HG03025 (cell line): Measurements from ENCODE around the gene INSRR.

Experiments used
- ATAC-seq: cut with Tn5 transposase; IDR thresholded peaks from one replicate; pipeline ENCODE4 v1.9.1; 2021; ENCODE audit warnings: mild to moderate bottlenecking, moderate library complexity; ENCODE audit not compliant: unreplicated experiment, low FRiP score

The INSRR gene

GRCh38 chr1:156876281-156876680, 17.4 kb upstream of the INSRR start:
- no peak for ATAC-seq

GRCh38 chr1:156875341-156875615, 16.4 kb upstream of the INSRR start:
- ATAC-seq, result no peak

DNA sequence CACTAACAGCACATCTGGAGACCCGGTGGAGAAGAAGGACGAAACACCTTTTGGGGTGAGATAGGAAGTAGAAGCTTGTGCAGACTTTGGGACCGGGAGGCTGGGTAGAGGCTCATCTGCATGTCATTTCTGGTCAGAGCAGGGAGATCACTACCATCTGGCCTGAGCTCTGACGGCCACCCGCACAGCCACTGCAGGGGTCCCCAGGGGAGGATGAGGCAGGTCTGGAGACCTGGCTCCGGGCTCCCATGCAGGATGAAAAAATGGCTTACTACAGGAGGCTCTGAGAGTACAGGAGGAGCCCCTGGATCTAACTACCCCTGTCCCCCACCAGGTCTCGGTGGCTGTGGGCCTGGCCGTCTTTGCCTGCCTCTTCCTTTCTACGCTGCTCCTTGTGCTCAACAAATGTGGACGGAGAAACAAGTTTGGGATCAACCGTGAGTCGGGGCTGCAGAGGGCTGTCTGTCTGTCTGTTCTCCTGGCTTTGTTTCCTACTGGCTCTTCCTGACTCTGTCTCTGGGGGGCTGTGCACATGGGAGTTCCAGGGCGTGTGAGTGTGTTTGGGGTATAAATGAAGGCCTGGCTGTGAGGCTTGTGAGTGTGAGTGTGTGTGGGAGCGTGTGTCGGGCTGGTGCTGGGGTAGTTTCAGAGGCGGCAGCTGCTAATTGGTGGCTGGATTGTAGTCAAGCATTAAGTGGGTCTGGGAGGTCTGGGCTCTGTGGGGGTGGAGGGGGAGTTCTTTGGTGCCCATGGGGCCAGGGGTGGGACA, 15.8 kb upstream of the INSRR start:
- ATAC-seq, result no peak

- no peak for ATAC-seq
Measured at GRCh38 chr1:156874142-156874541, 15.2 kb upstream of the INSRR start.

GRCh38 chr1:156873659-156874058, 14.7 kb upstream of the INSRR start:
- no peak for ATAC-seq

DNA sequence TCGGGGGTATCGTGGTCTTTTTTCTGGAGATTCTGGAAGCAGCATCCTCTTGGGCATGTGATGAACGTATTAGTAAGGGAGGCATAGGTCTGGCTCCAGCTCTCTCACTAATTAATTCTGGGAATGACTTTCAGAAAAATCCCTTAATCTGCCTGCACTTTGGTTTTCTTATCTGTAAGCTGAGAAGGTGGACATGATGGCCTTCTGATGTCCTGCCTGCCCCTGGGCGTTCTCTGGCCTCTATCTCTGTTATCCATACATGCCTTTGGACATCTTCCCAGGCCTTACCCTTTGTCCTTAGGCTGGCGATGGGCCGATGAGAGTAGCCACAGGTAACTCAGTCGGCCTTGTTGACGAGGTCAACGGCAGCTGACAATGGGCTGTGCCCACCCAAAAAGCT, 10.5 kb upstream of the INSRR start:
- no peak for ATAC-seq

DNA sequence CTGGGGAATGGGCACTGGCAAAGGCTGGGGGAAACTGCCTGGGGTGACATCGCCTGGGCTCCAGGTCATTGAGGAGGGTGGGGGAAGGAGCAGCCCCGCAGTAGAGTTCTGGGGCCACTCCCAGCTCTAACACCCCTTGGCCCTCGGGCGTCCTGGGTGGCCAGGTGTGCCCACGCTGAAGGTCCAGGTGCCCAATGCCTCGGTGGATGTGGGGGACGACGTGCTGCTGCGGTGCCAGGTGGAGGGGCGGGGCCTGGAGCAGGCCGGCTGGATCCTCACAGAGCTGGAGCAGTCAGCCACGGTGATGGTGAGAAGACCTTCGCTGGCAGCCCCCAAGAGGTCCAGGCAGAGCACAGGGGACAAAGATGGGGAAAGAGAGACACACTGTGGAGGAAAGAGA, 9.4 kb upstream of the INSRR start:
- ATAC-seq, result no peak

DNA sequence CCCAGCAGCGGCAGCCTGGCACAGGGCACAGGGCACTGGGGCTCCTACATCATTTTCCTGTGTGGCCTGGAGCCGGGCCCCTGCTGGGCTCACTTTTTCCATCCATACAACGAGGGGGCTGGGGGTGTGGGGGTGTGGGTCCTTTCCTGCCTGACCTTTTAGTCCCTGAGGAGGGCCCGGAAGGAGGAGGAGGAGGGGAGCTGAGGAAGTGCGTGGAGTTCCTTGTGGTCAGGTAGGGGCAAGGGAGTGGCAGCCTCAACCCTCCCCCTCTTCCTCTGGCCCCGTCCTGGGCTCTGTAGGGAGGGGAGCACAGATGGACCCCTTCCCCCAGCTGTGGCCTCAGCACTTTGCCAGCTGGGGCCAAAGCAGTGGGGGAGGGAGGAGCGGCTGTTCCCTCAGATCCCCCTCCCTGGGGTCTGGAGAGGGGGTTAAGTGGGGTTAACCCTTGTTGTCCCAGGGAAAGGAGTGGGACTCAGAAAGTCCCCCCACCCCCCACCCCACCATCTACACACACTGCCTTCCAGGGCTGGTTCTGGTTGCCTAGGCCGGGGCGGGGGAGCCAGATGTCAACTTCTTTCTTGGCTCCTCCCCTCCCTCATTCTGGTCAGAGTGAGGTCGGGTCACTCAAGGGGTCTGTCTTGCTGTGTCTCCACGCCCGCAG, 7.5 kb upstream of the INSRR start:
- no peak for ATAC-seq

- no peak for ATAC-seq
Measured at GRCh38 chr1:156865865-156866248, 6.9 kb upstream of the INSRR start.

DNA sequence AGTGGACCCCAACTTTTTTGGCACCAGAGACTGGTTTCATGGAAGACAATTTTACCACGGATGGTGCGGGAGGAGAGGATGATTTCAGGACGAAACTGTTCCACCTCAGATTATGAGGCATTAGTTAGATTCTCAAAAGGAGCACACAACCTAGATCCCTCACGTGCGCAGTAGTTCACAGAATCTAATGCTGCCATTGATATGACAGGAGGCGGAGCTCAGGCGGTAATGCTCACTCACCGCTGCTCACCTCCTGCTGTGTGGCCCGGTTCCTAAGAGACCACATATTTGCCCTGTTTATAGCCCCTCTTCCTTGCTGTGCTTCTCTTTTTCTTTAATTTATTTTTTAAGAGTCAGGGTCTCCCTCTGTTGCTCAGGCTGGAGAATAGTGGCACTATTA, 6.3 kb upstream of the INSRR start:
- ATAC-seq, result no peak

GRCh38 chr1:156864796-156865195, 5.9 kb upstream of the INSRR start:
- ATAC-seq, result no peak

GRCh38 chr1:156863631-156864030, 4.7 kb upstream of the INSRR start:
- no peak for ATAC-seq

- no peak for ATAC-seq
Measured at GRCh38 chr1:156862997-156863599, 4.2 kb upstream of the INSRR start.

GRCh38 chr1:156862584-156862983, 3.7 kb upstream of the INSRR start:
- ATAC-seq, result no peak

GRCh38 chr1:156860628-156861423, 1.9 kb upstream of the INSRR start, which contains the start of gene NTRK1:
Gene NTRK1, plus strand, starts transcription at chr1:156860865. Its CDS starts 70 bp downstream, at chr1:156860935.
- no peak for ATAC-seq

DNA sequence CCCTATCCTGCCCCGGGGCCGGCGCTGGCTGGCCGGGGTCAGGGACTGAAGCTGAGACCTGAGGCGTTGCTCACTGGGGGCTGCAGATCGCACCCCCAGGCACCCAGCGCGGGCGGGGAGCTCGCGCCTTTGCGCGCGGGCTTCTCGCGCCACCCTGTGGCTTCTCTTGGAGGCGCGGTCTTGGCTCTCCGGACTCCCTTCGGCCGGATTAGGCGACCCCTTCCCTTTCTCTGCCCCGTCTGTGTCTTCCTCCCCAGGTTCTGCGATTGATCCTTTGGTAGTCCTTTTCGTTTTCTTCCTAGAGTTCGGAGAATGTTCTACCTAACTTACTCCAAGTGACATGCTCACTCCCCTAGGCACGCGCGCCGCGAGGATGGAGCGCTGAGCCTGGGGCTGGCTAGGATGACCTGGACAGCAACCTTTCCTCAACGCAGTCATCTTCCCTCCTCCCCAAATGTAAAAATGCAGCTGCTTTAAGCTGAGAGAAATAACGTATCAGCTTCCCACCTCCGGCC, 1.3 kb upstream of the INSRR start:
- no peak for ATAC-seq

- ATAC-seq, result no peak
Measured at GRCh38 chr1:156859523-156860112, 701 bp upstream of the INSRR start.

- ATAC-seq, result no peak
Measured at GRCh38 chr1:156858555-156858956, 361 bp downstream of the INSRR start.

GRCh38 chr1:156857532-156857931, 1.4 kb downstream of the INSRR start:
- no peak for ATAC-seq

DNA sequence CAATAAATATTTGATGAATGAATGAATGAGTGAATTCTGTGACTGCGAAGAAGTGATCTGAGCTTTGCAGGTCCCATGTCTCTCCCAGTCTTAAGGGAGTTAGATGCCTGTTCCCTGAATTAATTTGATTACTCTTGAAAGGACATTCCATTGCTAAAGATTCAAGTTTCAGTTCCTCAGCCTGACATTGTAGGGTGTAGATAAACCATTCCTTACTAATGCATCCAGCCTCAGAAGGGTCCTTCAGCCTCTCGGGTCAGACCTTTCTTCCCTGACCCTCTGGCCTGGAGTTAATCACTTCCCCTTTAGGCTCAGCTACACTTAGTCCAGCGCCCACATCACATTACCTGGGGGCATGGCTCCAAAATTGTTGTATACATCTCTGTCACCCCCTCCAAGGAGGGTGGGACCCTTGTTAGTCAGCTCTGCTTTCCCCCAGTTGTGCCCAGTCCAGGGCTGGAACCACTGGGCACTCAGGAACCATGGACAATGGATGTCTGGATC, 2.6 kb downstream of the INSRR start:
- ATAC-seq, result no peak
